Stimulated activated naive CD8-positive, alpha-beta T cell treated with anti-CD3 and anti-CD28 coated beads, Interleukin-15, amount 100 ng/mL, for 72 hours (primary cell): Measurements from ENCODE around the gene UBR3.
A peak's percentile ranks its signal among the peaks of the same experiment; 100 is the strongest.
"Not testable (repeated sequence)": the region's sequence is repeated elsewhere in the genome, so short reads cannot be mapped to it uniquely, and the experiment has no call there.

Experiments used
- ATAC-seq: fragments of 150-1000 bp; cut with Tn5 transposase; 2 replicates; pipeline ENCODE4 v1.10.0; 2021; ENCODE audit warnings: mild to moderate bottlenecking, moderate library complexity
- DNase-seq, 2 donors: peaks; one replicate each; pipeline ENCODE4 v3.0.0; 2021 to 2022
- H3K27ac Mint-ChIP-seq, 2 donors: one replicate each; pipeline ENCODE4 v1.8.0; 2022; ENCODE audit warnings: mild to moderate bottlenecking in 2 of 2, mixed read lengths in 2 of 2, moderate library complexity in 2 of 2
- H3K27me3 Mint-ChIP-seq: one replicate; pipeline ENCODE4 v1.8.0; 2022; ENCODE audit warnings: mixed read lengths
- H3K4me1 Mint-ChIP-seq: one replicate; pipeline ENCODE4 v1.8.0; 2022; ENCODE audit warnings: mild to moderate bottlenecking, mixed read lengths
- H3K4me3 Mint-ChIP-seq, 2 donors: one replicate each; pipeline ENCODE4 v1.8.0; 2022; ENCODE audit warnings: mild to moderate bottlenecking in 2 of 2, mixed read lengths in 2 of 2, moderate library complexity in 1 of 2
- H3K9me3 Mint-ChIP-seq, 2 donors: one replicate each; pipeline ENCODE4 v1.8.0; 2022; ENCODE audit warnings: mixed read lengths in 2 of 2

UBR3 gene

DNA sequence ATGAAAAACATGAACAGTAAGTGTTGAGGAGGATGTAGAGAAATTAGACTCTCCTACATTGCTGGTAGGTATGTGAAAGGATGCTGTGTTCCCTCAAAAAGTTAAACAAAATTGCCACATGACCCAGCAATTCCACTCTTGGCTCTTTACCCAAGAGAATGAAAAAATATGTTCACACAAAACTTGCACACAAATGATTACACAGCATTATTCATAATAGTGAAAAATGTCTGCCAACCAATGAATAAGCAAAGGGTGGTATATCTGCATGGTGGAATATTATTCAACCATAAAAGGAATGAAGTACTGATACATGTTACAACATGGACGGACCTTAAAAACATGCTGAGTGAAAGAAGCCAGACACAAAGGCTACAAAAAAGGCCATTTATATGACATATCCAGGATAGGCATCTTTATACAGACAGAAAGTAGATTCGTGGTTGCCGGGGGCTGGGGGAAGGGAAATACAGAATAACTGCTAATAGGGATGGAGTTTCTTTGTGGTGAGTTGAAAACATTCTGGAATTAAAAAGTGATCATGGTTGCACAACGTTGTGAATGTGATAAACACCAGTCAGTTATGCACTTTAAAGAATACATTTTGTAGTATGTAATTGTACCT, 265.3 kb downstream of the UBR3 start:
- Mint-ChIP-seq H3K4me1 (no peaks in the 10 kb centered on the region), H3K9me3 (peaks cover 5 to 15% of the 10 kb centered on the region in 2 donors), H3K27ac (no peak overlapping the region), H3K27me3 (no peaks in the 10 kb centered on the region), H3K4me3 (no peak overlapping the region)
- no peak for ATAC-seq
- no peak for DNase-seq

DNA sequence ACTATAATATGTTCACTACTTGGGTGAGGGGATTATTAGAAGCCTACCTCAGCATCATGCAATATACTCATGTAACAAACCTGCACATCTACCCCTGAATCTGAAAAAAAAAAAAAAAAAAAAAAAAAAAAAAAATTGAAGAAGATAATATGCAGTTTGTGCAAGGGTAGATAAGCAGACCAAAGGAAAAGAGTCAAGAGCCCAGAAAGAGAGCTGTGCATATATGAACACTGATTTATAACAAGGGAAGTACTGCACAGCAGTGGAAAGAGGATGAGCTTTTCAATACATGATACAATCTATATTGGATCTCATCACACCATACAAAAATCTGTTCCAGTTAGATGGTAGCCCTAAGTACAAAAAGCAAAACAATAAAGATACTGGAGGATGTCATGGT, 268.1 kb downstream of the UBR3 start:
- no peak for ATAC-seq
- Mint-ChIP-seq H3K27me3 (no peaks in the 10 kb centered on the region), H3K4me3 (no peak overlapping the region), H3K4me1 (no peaks in the 10 kb centered on the region), H3K27ac (no peak overlapping the region), H3K9me3 (peaks cover 4 to 15% of the 10 kb centered on the region in 2 donors)
- no peak for DNase-seq

DNA sequence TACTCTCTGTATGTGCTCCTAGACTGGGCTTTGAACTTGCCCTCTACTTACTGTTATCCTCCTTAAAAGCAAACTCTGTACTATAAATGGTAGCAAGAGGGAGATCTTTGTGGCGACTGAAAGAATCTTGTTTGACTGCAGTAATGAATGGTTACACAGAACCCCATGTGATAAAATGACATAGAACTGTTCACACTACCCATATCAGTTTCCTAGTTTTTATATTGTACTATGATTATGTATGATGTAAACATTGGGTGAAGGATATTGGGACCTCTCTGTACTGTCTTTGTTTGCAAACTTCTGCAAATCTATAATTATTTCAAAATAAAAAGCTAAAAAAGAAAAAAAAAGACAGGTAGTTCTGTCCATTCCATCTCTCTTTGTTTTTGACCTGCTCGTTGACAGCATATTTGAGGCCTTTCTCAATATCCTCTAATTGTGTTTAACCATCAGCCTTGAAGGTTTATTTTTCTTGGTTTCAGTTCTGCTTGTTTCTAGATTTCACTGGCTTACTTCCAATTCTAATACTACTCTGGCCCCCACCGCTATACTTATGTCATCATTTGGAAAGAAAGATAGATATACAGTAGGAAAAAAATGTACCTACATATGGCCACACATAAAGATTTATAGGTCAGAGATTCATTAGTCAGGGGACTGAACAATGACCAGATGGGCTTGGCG, 271.5 kb downstream of the UBR3 start:
- peak overlapping the region in 1 of 2 donors; percentile 82 for H3K27ac Mint-ChIP-seq
- no peak for DNase-seq
- no peaks in the 10 kb centered on the region for H3K4me1 Mint-ChIP-seq
- no peak for ATAC-seq
- H3K27me3 Mint-ChIP-seq, result no peaks in the 10 kb centered on the region
- no peaks in the 10 kb centered on the region for H3K9me3 Mint-ChIP-seq
- H3K4me3 Mint-ChIP-seq, result no peak overlapping the region

DNA sequence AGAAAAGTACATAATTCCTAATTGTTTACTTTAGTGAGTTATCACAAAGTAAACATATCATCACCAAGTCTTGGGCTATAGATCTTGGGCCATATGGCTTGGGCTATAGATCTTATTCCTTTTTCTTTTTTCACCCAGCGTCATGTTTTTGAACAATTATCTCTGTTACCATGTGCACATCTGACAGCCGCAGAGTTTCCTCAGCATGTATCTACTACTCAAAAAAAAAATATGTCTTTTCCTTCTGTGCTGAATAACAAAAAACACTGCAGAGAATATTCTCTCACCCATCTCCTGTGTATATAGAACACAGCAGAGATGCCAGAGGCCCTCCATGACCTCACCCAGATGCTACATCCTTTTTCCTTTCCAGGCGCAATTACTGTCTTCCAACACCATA, 274.5 kb downstream of the UBR3 start:
- no peak overlapping the region for H3K27ac Mint-ChIP-seq
- H3K4me1 Mint-ChIP-seq, result no peaks in the 10 kb centered on the region
- H3K27me3 Mint-ChIP-seq, result no peaks in the 10 kb centered on the region
- ATAC-seq (no peak), DNase-seq (no peak)
- H3K4me3 Mint-ChIP-seq, result no peak overlapping the region
- H3K9me3 Mint-ChIP-seq, result no peaks in the 10 kb centered on the region

DNA sequence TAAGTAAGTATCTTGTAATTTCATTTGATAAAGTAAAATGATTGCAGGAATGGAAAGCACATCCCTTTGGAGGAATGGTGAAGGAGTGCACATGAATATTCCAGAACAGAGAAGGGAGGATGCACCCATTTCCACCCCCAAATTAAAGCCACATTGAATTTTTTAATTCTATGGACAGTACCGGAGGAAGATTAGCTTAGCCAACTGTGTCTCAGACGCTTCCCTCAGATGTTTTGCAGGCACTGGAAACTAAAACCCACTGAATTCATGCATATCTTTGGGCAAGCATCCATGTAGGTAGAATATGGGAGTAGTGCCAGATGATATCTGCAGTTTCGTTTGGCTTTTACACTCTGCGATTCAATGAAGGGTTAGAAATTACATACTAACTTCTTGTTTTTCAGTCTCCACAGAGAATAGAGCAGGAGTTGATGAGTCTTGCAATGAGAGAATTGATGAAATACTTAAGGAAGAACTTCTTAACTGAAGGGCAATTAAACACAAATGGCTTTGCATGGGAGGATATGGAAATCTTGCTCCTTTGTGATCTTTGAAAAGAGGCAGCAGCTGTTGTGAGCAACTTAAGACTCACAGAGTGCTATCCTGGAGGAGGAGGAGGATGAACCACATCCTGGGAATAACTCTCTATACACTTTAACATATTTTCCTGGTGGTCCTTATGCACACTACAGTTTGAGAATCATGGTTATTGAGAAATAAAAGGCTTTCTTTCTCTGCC, 279.0 kb downstream of the UBR3 start:
- Mint-ChIP-seq H3K27me3 (no peaks in the 10 kb centered on the region), H3K27ac (no peak overlapping the region), H3K9me3 (no peaks in the 10 kb centered on the region), H3K4me3 (no peak overlapping the region), H3K4me1 (no peaks in the 10 kb centered on the region)
- DNase-seq (no peak), ATAC-seq (no peak)

DNA sequence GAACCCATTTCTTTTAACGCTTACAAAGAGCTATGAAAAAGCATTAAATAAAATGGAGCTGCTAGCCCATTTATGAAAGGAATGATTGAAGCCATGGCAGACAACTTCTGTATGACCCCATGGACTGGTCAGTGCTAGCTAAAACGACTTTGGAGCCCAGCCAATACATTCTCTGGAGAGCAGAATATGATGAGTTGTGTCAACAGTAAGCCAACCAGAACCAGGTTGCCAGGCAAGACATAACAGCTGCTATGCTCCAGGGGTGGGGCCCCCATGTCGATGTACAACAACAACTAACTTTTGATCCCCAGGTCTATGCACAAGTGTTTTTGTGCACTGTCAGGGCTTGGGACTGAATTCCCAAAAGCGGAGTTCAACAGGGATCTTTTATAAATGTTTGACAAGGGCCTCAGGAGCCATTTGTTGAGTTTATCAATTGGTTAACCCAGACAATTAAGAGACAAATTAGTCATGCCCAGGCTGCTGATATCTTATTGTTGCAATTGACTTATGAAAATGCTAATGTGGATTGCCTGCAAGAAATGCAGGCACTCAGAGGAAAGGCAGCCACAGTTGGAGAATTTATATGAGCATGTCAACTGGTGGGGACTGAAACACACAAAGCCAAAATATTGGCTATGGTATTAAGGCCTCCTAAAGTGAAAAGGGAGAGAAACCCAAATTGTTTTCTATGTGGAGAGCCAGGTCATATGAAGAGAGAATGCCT, 286.1 kb downstream of the UBR3 start:
- H3K9me3 Mint-ChIP-seq, result no peaks in the 10 kb centered on the region
- no peak overlapping the region for H3K4me3 Mint-ChIP-seq
- no peak overlapping the region for H3K27ac Mint-ChIP-seq
- no peaks in the 10 kb centered on the region for H3K4me1 Mint-ChIP-seq
- ATAC-seq, result no peak
- no peaks in the 10 kb centered on the region for H3K27me3 Mint-ChIP-seq
- no peak for DNase-seq

DNA sequence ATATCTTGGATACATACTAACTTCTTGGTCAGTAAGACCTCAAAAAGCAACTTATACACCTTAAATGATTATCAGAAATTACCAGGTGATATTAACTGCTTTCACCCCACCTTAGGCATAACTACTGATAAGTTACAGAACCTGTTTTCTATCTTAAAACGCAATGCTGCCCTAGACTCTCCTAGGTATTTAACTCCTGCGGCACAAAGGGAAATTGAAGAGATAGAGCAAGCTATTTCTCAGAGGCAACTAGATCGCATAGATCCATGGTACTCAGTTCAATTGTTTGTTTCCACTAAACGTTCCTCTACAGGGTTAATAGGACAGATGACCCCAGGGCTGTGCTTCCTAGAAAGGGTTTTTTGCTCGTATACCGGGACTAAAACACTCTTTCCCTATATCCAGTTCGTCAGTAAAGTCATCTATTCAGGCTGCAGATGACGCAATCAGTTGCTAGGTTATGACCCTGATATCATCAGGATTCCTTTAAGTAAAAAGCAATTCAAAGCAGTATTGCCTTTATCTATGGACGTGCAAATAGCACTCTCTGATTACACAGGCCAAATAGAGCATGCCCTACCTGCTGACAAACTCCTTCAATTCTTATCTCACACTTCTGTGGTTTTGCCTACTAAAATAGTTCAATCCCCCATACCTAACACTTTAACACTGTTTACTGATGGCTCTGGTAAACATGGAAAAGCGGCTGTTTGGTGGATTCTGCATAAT, 288.4 kb downstream of the UBR3 start:
- ATAC-seq, result no peak
- no peaks in the 10 kb centered on the region for H3K27me3 Mint-ChIP-seq
- H3K4me1 Mint-ChIP-seq, result no peaks in the 10 kb centered on the region
- H3K4me3 Mint-ChIP-seq, result no peak overlapping the region
- DNase-seq, result no peak
- H3K9me3 Mint-ChIP-seq, result no peaks in the 10 kb centered on the region
- no peak overlapping the region for H3K27ac Mint-ChIP-seq

DNA sequence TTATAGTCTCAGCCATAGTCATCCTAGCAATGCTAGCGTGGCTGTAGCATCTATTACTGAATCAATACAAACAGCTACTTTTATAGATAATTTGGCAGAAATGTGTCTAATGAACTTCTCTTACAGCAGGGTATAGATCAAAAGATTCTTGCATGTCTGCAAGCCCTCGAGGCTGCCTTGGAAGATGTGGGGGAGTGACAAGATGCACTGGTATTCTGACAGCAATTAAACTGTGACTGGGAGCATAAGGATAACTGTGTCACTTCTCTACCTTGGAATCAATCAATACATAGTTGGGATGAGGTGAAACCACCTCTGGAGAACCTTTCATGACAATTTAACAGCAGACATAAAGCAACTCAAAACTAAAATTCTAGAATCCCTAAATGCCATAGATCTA, 291.4 kb downstream of the UBR3 start:
- H3K4me3 Mint-ChIP-seq, result no peak overlapping the region
- no peak for ATAC-seq
- no peak for DNase-seq
- no peaks in the 10 kb centered on the region for H3K9me3 Mint-ChIP-seq
- H3K27me3 Mint-ChIP-seq, result no peaks in the 10 kb centered on the region
- no peaks in the 10 kb centered on the region for H3K4me1 Mint-ChIP-seq
- H3K27ac Mint-ChIP-seq, result peak overlapping the region in 1 of 2 donors; percentile 40

DNA sequence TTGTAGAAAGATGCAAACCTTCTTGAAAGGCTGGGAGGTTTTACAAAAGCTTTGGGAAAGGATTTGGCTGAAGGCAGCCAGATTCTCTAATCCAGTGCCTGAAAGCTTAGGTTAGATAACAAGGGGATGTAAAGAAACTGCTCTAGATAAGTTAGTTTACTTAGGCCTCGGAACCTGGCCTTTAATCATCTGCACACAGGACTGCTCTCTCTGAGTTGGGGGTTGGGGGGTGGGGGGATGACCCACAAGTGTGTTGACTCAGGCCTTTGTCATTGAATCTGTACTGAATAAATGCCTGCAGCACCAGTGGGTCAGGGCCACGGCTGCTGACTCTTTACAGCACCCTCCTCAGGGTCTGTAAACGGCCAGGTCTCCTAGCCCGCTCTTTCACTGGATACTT, 292.1 kb downstream of the UBR3 start:
- not testable (repeated sequence) for ATAC-seq, H3K9me3 Mint-ChIP-seq, H3K4me1 Mint-ChIP-seq

DNA sequence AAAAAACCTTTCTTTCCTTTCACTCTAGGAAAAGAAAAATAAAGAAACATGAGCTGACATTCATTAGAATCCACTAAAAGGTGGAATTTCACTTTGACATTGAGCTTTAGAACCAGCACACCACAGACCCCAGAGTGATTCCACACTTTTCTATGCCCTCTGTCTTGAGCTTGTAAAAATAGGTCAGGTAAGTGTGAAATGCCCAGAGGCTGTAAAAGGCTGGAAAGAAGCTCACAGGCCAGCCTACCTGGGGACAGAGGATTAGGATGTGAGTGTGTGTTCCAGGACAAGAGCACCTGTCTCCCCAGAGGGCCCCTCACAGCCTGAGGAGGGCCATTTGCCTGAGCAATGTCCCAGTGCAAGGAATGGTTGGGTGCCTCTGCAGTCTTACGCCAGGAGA, 294.4 kb downstream of the UBR3 start:
- ATAC-seq (no peak), DNase-seq (no peak)
- no peak overlapping the region for H3K4me3 Mint-ChIP-seq
- H3K4me1 Mint-ChIP-seq, result no peaks in the 10 kb centered on the region
- peaks cover 2% of the 10 kb centered on the region for H3K27me3 Mint-ChIP-seq
- no peak overlapping the region for H3K27ac Mint-ChIP-seq
- peaks cover 0 to 4% of the 10 kb centered on the region in 2 donors for H3K9me3 Mint-ChIP-seq

More for the DNA sequence above, 292.1 kb downstream of the UBR3 start:
- not testable (repeated sequence) for H3K27ac Mint-ChIP-seq, DNase-seq, H3K4me3 Mint-ChIP-seq, H3K27me3 Mint-ChIP-seq

DNA sequence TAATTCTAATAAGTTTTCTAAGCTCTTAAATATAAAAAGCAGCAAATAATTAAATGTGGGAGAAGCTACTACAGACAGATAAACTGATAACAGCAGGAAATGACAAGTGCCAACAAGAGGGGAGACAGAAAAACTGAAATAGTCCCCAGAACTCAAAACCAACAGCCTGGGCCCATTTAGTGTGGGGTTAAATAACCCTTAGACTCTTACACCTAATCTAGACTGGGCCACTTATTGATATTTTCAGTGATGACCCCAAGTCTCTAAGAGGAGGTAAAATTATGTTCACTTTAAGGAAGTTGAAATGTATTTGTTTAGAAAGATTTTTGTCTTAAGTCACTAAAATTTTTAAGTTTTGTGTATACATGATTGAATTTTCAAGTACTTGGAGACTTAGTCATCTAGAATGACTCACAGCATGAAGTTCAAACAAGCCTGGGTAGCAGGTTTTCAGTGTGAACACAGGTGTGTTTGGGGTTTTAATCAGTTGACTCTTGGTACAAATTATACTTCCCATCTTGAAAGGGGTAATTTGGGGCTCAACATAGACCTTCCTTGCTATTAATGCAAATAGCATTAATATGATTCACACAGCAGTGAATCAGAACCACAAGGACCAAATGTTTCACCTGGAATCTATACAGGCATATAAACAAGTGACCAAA, 295.8 kb downstream of the UBR3 start:
- Mint-ChIP-seq H3K27ac (no peak overlapping the region), H3K4me1 (no peaks in the 10 kb centered on the region), H3K4me3 (no peak overlapping the region), H3K27me3 (peaks cover 10% of the 10 kb centered on the region), H3K9me3 (peaks cover 4 to 9% of the 10 kb centered on the region in 2 donors)
- ATAC-seq, result no peak
- DNase-seq, result no peak

DNA sequence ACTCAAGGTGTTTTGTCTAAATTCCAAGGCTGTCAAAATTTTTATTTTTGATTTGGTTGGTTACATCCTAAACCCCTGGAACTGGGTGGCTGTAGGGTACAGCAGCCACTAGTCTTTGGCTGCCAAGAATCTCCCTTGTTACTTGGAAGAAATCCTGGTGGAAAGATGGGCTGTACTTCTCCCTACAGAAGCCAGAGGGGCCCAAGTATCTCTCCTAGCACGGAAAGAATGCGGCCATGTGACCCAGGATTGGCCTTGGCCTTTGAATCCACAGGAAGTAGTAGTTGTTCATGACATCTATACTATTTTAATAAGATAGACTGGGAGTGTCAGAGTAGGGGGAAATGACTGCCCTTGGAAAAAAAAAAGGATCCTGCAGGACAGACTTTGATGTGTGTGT, 296.3 kb downstream of the UBR3 start:
- ATAC-seq, result no peak
- no peak for DNase-seq
- H3K27me3 Mint-ChIP-seq, result peaks cover 12% of the 10 kb centered on the region
- no peak overlapping the region for H3K27ac Mint-ChIP-seq
- H3K4me1 Mint-ChIP-seq, result no peaks in the 10 kb centered on the region
- no peak overlapping the region for H3K4me3 Mint-ChIP-seq
- H3K9me3 Mint-ChIP-seq, result peaks cover 6 to 12% of the 10 kb centered on the region in 2 donors

DNA sequence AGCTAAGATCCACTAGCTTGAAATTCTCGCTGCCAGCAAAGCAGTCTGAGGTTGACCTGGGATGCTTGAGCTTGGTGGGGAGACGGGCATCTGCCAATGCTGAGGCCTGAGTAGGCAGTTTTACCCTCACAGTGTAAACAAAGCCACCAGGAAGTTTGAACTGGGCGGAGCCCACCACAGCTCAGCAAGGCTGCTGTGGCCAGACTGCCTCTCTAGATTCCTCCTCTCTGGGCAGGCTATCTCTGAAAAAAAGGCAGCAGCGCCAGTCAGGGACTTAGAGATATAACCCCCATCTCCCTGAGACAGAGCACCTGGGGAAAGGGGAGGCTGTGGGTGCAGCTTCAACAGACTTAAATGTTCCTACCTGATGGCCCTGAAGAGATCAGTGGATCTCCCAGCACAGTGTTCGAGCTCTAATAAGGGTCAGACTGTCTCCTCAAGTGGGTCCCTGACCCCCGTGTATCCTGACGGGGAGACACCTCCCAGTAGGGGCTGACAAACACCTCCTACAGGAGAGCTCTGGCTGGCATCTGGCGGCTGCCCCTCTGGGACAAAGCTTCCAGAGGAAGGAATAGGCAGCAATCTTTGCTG, 299.0 kb downstream of the UBR3 start:
- H3K4me1 Mint-ChIP-seq, H3K4me3 Mint-ChIP-seq, H3K27ac Mint-ChIP-seq, DNase-seq, ATAC-seq: not testable (repeated sequence)
- Mint-ChIP-seq H3K9me3 (peaks cover 14 to 22% of the 10 kb centered on the region in 2 donors), H3K27me3 (peaks cover 25% of the 10 kb centered on the region)
